HepG2 (cell line): ENCODE results near the gene EPB41L2. TPM values are rescaled to one million over a fixed set of nuclear protein-coding genes. Genes with fewer than 3 reads are reported as not detected.

Experiments
- ATAC-seq: fragments of 200-7000 bp; cut with Tn5 transposase; 3 replicates; pipeline ENCODE4 v1.9.1; 2020; ENCODE audit warnings: mild to moderate bottlenecking, moderate library complexity
- BruUV-seq: library from RNA; stranded (reverse); fragments of 400-500 nt; replicated peaks from 2 replicates; lab custom pipeline; 2021; lab: Mats Ljungman, UMichigan
- CTCF ChIA-PET: fragments of 300-600 bp; formaldehyde crosslinking; extraction: SDS; loops from one replicate; lab custom pipeline; 2021; ENCODE audit warnings: low total read pairs, inconsistent platforms, low intra/inter-chr PET ratio; lab: Yijun Ruan, JAX
- POLR2A ChIA-PET: fragments of 350-600 bp; sonication (Branson Sonifier 250); formaldehyde crosslinking; loops from one replicate; lab custom pipeline; 2020; ENCODE audit warnings: antibody characterized with exemption, inconsistent platforms; lab: Yijun Ruan, JAX
- DNase-seq: peaks from one replicate; pipeline ENCODE4 v3.0.0-alpha.2; 2015; ENCODE audit warnings: low spot score
- FAIRE-seq: peaks from 3 replicates; lab custom pipeline; 2011; peaks lifted over from hg19 to GRCh38; lab: Jason Lieb, UNC
- H2AFZ ChIP-seq: one replicate; pipeline ENCODE4 v1.6.1; 2011; ENCODE audit warnings: low read length, inconsistent platforms
- H3K27ac ChIP-seq: fragments of 300-600 bp; 3 replicates; pipeline ENCODE4 v1.8.0; 2011; ENCODE audit warnings: mixed run types, mild to moderate bottlenecking, mixed read lengths, low read length, inconsistent platforms; ENCODE audit not compliant: insufficient read depth; ENCODE audit errors: extremely low read length
- H3K27me3 ChIP-seq, 2 experiments: fragments of 200-600 bp in 1 of 2; 2 replicates in 1 of 2; 3 replicates in 1 of 2; pipeline versions ENCODE4 v1.6.0 to v1.8.0; 2011; ENCODE audit warnings: low read length in 2 of 2, mild to moderate bottlenecking in 2 of 2, moderate library complexity in 2 of 2, inconsistent platforms in 1 of 2; ENCODE audit not compliant: insufficient read depth in 2 of 2, control insufficient read depth in 1 of 2
- H3K36me3 ChIP-seq, 2 experiments: fragments of 200-600 bp in 1 of 2; replicated peaks in 1 of 2; 2 replicates in 1 of 2; 3 replicates in 1 of 2; pipeline versions ENCODE4 v1.5.1 to v1.8.0; 2011; ENCODE audit warnings: low read length in 2 of 2, inconsistent platforms in 1 of 2; ENCODE audit not compliant: insufficient read depth in 2 of 2, control insufficient read depth in 1 of 2
- H3K4me1 ChIP-seq: 2 replicates; pipeline ENCODE4 v1.5.1; 2012; ENCODE audit warnings: low read length, inconsistent platforms; ENCODE audit not compliant: insufficient read depth
- H3K4me2 ChIP-seq: 2 replicates; pipeline ENCODE4 v1.6.0; 2011; ENCODE audit warnings: low read depth, low read length, inconsistent platforms
- H3K4me3 ChIP-seq, 3 experiments: fragments of 200-600 bp in 1 of 3; sonication (generic), shearing (Covaris generic) in 1 of 3; replicated peaks in 1 of 3; 2 replicates each; pipeline ENCODE4 v1.5.1; 2011 to 2016; ENCODE audit warnings: low read length in 3 of 3, inconsistent platforms in 2 of 3, low read depth in 2 of 3, mild to moderate bottlenecking in 2 of 3, control low read depth in 1 of 3, mixed read lengths in 1 of 3; ENCODE audit not compliant: insufficient read depth in 1 of 3
- H3K79me2 ChIP-seq: one replicate; pipeline ENCODE4 v1.6.1; 2011; ENCODE audit warnings: low read length, inconsistent platforms; ENCODE audit not compliant: insufficient read depth
- H3K9ac ChIP-seq: 2 replicates; pipeline ENCODE4 v1.6.0; 2011; ENCODE audit warnings: mild to moderate bottlenecking, low read depth, low read length, inconsistent platforms; ENCODE audit not compliant: insufficient read depth
- H3K9me3 ChIP-seq: 2 replicates; pipeline ENCODE4 v1.5.1; 2012; ENCODE audit warnings: mild to moderate bottlenecking, low read length
- H4K20me1 ChIP-seq: 2 replicates; pipeline ENCODE4 v1.6.0; 2011; ENCODE audit warnings: inconsistent platforms, mild to moderate bottlenecking, low read length, moderate library complexity; ENCODE audit not compliant: insufficient read depth
- ATF4 ChIP-seq, 2 experiments: fragments of 450-650 bp in 1 of 2; sonication (generic) in 1 of 2; formaldehyde crosslinking; IDR thresholded peaks; 2 replicates each; pipeline versions ENCODE4 v1.5.0 to v1.8.0; 2020 to 2022; ENCODE audit warnings: mild to moderate bottlenecking in 1 of 2, missing genetic modification reagents in 1 of 2
- BRF2 ChIP-seq: sonication (generic); formaldehyde crosslinking; IDR thresholded peaks from 2 replicates; pipeline ENCODE4 v1.8.1; 2022; ENCODE audit warnings: mild to moderate bottlenecking, missing genetic modification reagents
- CBX5 ChIP-seq: sonication (generic); formaldehyde crosslinking; IDR thresholded peaks from 2 replicates; pipeline ENCODE4 v1.4.0; 2020; ENCODE audit warnings: missing genetic modification reagents, borderline replicate concordance
- JUN ChIP-seq: sonication (generic); formaldehyde crosslinking; IDR thresholded peaks from 2 replicates; pipeline ENCODE4 v1.4.0; 2020; ENCODE audit warnings: mild to moderate bottlenecking, missing genetic modification reagents
- KDM2A ChIP-seq: sonication (generic); formaldehyde crosslinking; IDR thresholded peaks from 2 replicates; pipeline ENCODE4 v1.4.0; 2020; ENCODE audit warnings: low read depth, missing genetic modification reagents, borderline replicate concordance
- NBN ChIP-seq: fragments of 450-650 bp; conservative IDR thresholded peaks from 2 replicates; pipeline ENCODE4 v1.6.1; 2017
- SNAPC4 ChIP-seq: sonication (generic); formaldehyde crosslinking; IDR thresholded peaks from 2 replicates; pipeline ENCODE4 v1.4.0; 2020; ENCODE audit warnings: mild to moderate bottlenecking, missing genetic modification reagents
- ZNF280B ChIP-seq: sonication (generic); formaldehyde crosslinking; IDR thresholded peaks from 2 replicates; pipeline ENCODE4 v1.5.0; 2020; ENCODE audit warnings: missing genetic modification reagents, mild to moderate bottlenecking, borderline replicate concordance
- ZNF296 ChIP-seq: sonication (generic); formaldehyde crosslinking; conservative IDR thresholded peaks from 2 replicates; pipeline ENCODE4 v1.5.0; 2020; ENCODE audit warnings: mild to moderate bottlenecking, missing genetic modification reagents
- ZNF343 ChIP-seq: sonication (generic); formaldehyde crosslinking; IDR thresholded peaks from 2 replicates; pipeline ENCODE4 v1.4.0; 2020; ENCODE audit warnings: mild to moderate bottlenecking, missing genetic modification reagents
- ZNF781 ChIP-seq: sonication (generic); formaldehyde crosslinking; IDR thresholded peaks from 2 replicates; pipeline ENCODE4 v1.5.1; 2020; ENCODE audit warnings: borderline replicate concordance, mild to moderate bottlenecking, missing genetic modification reagents; ENCODE audit errors: not compliant biosample characterization
- ZSCAN31 ChIP-seq: sonication (generic); formaldehyde crosslinking; IDR thresholded peaks from 2 replicates; pipeline ENCODE4 v1.5.0; 2020; ENCODE audit warnings: low read depth, mild to moderate bottlenecking, missing genetic modification reagents
- WGBS: methylation state at CpG from one replicate; pipeline ENCODE4 v1.1.6; 2017; ENCODE audit warnings: low lambda C conversion rate; 5-methylcytosine and 5-hydroxymethylcytosine counted together
- in situ Hi-C: cut with HindIII; loops from 2 replicates; pipeline ENCODE4 v1.10.0; 2017; ENCODE audit warnings: low pct_unique_long_range_greater_than_20kb; ENCODE audit not compliant: extremely low pct_ligation_motif_present
- intact Hi-C: fragments of 100-400 bp; cut with micrococcal nuclease; formaldehyde crosslinking; loops from one replicate; pipeline ENCODE4 v1.10.0; 2022; ENCODE audit not compliant: unreplicated experiment
- polyA plus RNA-seq, 8 experiments: library from polyadenylated mRNA; depleted of rRNA in 3 of 8; stranded (reverse) in 7 of 8; unstranded in 1 of 8; fragments of >200 nt; fragmentation: Illumina TruSeq in 4 of 8; extraction: Trizol in 4 of 8; gene quantifications; 2 replicates each; pipeline versions ENCODE4 v1.2.1 to v1.2.3, GENCODE V29; 2011 to 2016; ENCODE audit warnings: low read depth in 4 of 8, missing spikeins in 1 of 8, mixed read lengths in 1 of 8; ENCODE audit not compliant: insufficient read depth in 1 of 8
- total RNA-seq, 5 experiments: library from RNA; depleted of rRNA; stranded (reverse); fragments of >200 nt; fragmentation: Illumina TruSeq; extraction: Trizol; gene quantifications; 2 replicates each; pipeline ENCODE4 v1.2.3, GENCODE V29; 2016; ENCODE audit warnings: low read depth in 1 of 5

The EPB41L2 gene
- total and polyA plus RNA-seq, 2 of the 13 experiments (the other 11 are each of a cell fraction or from before 2014, with no cell fraction given): 41.7 to 56.4 TPM

- no peaks in the 10 kb centered on the region for H3K27me3 ChIP-seq
- intact Hi-C loops (no loop called here), in situ Hi-C loops (no loop called here)
- no peak overlapping the region for H2AFZ ChIP-seq
- H3K36me3 ChIP-seq: no peaks in the 10 kb centered on the region; a peak in 2 of 5 replicates
- ChIA-PET POLR2A (interaction anchor here (1.6 kb wide), 1 partner anchor 73 kb away, joined by 4 read pairs; no protein-coding TSS in a partner anchor), CTCF (no interaction called here)
- WGBS: 96% methylated on average over 8 of the region's 8 CpGs
- no peak overlapping the region for H3K4me3 ChIP-seq
- FAIRE-seq: no peak
- no TSS peak for BruUV-seq
- no peaks in the 10 kb centered on the region for H3K9me3 ChIP-seq
- H3K4me2 ChIP-seq: no peak overlapping the region
- H4K20me1 ChIP-seq: peaks cover 3% of the 10 kb centered on the region; the same call in 1 of the 2 replicates
- H3K9ac ChIP-seq: no peak overlapping the region
- DNase-seq: no peak
- no peak for ATAC-seq
- TF ChIP-seq JUN (no peak), CBX5 (CRISPR knock-in tag) (no peak), ATF4 (CRISPR knock-in tag; IDR thresholded peaks at IDR 0.05) (no peak), BRF2 (CRISPR knock-in tag) (no peak), ZSCAN31 (no peak), NBN (no peak), ZNF296 (CRISPR knock-in tag) (no peak), KDM2A (no peak), SNAPC4 (CRISPR knock-in tag) (no peak), ZNF280B (CRISPR knock-in tag) (no peak), ZNF781 (CRISPR knock-in tag) (no peak), ZNF343 (CRISPR knock-in tag) (no peak)
- TF ChIP-seq, all 625 proteins: peak for 0
- peaks cover 43% of the 10 kb centered on the region for H3K4me1 ChIP-seq
- no peak overlapping the region for H3K27ac ChIP-seq
- H3K79me2 ChIP-seq: peaks cover 71% of the 10 kb centered on the region
Observed at GRCh38 chr6:130966344-130966980, 96.6 kb downstream of the EPB41L2 start.
